CD4-positive, alpha-beta T cell (primary cell): ENCODE data around the gene ALOX12B. TPM values are rescaled to one million over a fixed set of nuclear protein-coding genes. Genes with fewer than 3 reads are reported as not detected.

ENCODE experiments used
- ATAC-seq: fragments of 200-7000 bp; cut with Tn5 transposase; one replicate; pipeline ENCODE4 v1.10.0; 2022; ENCODE audit warnings: mild to moderate bottlenecking; ENCODE audit not compliant: poor library complexity
- CTCF ChIA-PET: fragments of 350-600 bp; sonication (Branson Sonifier 250); formaldehyde crosslinking; loops from one replicate; lab custom pipeline; 2021; ENCODE audit warnings: antibody characterized with exemption, inconsistent platforms; lab: Charles Lee
- POLR2A ChIA-PET: fragments of 350-600 bp; sonication (Branson Sonifier 250); formaldehyde crosslinking; loops from one replicate; lab custom pipeline; 2021; ENCODE audit warnings: antibody characterized with exemption, inconsistent platforms; lab: Charles Lee
- DNase-seq, 14 experiments: peaks; one replicate each; pipeline ENCODE4 v3.0.0-alpha.2; 2013 to 2020; ENCODE audit warnings: mixed read lengths in 2 of 14
- H3K27ac ChIP-seq, 2 donors: one replicate each; pipeline versions ENCODE4 v1.5.1 to v1.7.0; 2013; ENCODE audit warnings: low read length in 2 of 2, low read depth in 1 of 2, mild to moderate bottlenecking in 1 of 2
- H3K27me3 ChIP-seq, 2 experiments: 1 replicate in 1 of 2; 2 replicates in 1 of 2; pipeline versions ENCODE4 v1.6.1 to v1.7.0; 2013; ENCODE audit warnings: low read length in 2 of 2, control low read depth in 1 of 2, mild to moderate bottlenecking in 1 of 2, moderate library complexity in 1 of 2; ENCODE audit not compliant: insufficient read depth in 2 of 2, control insufficient read depth in 1 of 2
- H3K36me3 ChIP-seq: one replicate; pipeline ENCODE4 v1.6.1; 2013; ENCODE audit warnings: low read length, control low read depth; ENCODE audit not compliant: insufficient read depth
- H3K4me1 ChIP-seq: one replicate; pipeline ENCODE4 v1.6.1; 2013; ENCODE audit warnings: low read length, control low read depth; ENCODE audit not compliant: insufficient read depth
- H3K4me3 ChIP-seq: one replicate; pipeline ENCODE4 v1.5.1; 2013; ENCODE audit warnings: mild to moderate bottlenecking, low read length, moderate library complexity
- H3K9me3 ChIP-seq, 2 experiments: 1 replicate in 1 of 2; 2 replicates in 1 of 2; pipeline versions ENCODE4 v1.6.1 to v1.7.0; 2013; ENCODE audit warnings: low read length in 2 of 2, mild to moderate bottlenecking in 2 of 2, control low read depth in 1 of 2, moderate library complexity in 1 of 2; ENCODE audit not compliant: control insufficient read depth in 1 of 2, insufficient read depth in 1 of 2
- H3K27ac Mint-ChIP-seq: one replicate; pipeline ENCODE4 v1.8.0; 2020; ENCODE audit warnings: mixed read lengths
- H3K27me3 Mint-ChIP-seq: one replicate; pipeline ENCODE4 v1.8.0; 2021; ENCODE audit warnings: mixed read lengths
- H3K36me3 Mint-ChIP-seq: one replicate; pipeline ENCODE4 v1.8.0; 2021; ENCODE audit warnings: low read depth, mixed read lengths
- H3K4me1 Mint-ChIP-seq: one replicate; pipeline ENCODE4 v1.8.0; 2021; ENCODE audit warnings: low read depth, mixed read lengths
- H3K4me3 Mint-ChIP-seq: one replicate; pipeline ENCODE4 v1.8.0; 2020; ENCODE audit warnings: mild to moderate bottlenecking, mixed read lengths
- H3K9me3 Mint-ChIP-seq: one replicate; pipeline ENCODE4 v1.8.0; 2020; ENCODE audit warnings: mixed read lengths
- intact Hi-C, 2 experiments: fragments of 100-400 bp; cut with DNase I in 1 of 2; cut with micrococcal nuclease in 1 of 2; formaldehyde crosslinking; loops; one replicate each; pipeline versions ENCODE4 v1.15.1 to v1.9.0; 2023 to 2025; cut with DNase I, micrococcal nuclease
- total RNA-seq, 174 experiments: library from RNA in 2 of 174; stranded (reverse) in 2 of 174; gene quantifications; one replicate each; pipeline ENCODE4 v1.2.3 and lab custom pipeline; 2021 to 2026
- TF ChIP-seq, protein P1 (sequence below): fragments of 200-600 bp; IDR thresholded peaks from one replicate; pipeline ENCODE4 v1.8.0; 2022; ENCODE audit warnings: antibody characterized with exemption, mild to moderate bottlenecking

ALOX12B gene
- total RNA-seq, 2 experiments from 2014 or later, result 0.41 TPM; not detected in 1

DNA sequence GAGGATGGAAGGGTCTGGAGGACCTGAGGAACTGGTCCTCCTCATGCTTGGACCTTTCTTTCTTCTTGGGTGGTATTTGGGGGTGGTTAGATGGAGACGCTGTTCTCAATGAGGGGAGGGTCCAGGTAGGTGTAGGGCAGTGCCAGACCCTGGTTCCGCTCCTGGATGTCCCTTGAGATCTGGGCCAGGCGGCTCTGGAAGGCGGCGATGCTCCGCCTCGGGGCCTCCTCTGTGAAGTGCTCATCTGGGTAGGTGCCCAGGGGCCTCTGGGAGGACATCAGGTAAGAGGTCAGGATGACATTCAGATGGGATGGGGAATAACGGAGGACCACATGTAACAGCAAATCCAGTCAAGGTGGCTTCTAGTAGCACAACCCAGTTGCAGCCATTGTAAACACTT is 9.0 kb upstream of the ALOX12B start:
- POLR2A ChIA-PET, result no interaction called here
- Histone ChIP-seq H3K36me3 (no peaks in the 10 kb centered on the region), H3K9me3 (no peaks in the 10 kb centered on the region), H3K27me3 (peaks cover 0 to 3% of the 10 kb centered on the region in 2 experiments), H3K4me3 (no peak overlapping the region), H3K4me1 (peaks cover 13% of the 10 kb centered on the region), H3K27ac (no peak overlapping the region)
- CTCF ChIA-PET, result no interaction called here
- intact Hi-C loops, result no loop called here
- Mint-ChIP-seq H3K9me3 (no peaks in the 10 kb centered on the region), H3K36me3 (no peaks in the 10 kb centered on the region), H3K4me1 (peaks cover 17% of the 10 kb centered on the region), H3K27me3 (peaks cover 4% of the 10 kb centered on the region), H3K4me3 (no peak overlapping the region), H3K27ac (no peak overlapping the region)
- DNase-seq (no peak), ATAC-seq (no peak)
- TF ChIP-seq, protein P1, sequence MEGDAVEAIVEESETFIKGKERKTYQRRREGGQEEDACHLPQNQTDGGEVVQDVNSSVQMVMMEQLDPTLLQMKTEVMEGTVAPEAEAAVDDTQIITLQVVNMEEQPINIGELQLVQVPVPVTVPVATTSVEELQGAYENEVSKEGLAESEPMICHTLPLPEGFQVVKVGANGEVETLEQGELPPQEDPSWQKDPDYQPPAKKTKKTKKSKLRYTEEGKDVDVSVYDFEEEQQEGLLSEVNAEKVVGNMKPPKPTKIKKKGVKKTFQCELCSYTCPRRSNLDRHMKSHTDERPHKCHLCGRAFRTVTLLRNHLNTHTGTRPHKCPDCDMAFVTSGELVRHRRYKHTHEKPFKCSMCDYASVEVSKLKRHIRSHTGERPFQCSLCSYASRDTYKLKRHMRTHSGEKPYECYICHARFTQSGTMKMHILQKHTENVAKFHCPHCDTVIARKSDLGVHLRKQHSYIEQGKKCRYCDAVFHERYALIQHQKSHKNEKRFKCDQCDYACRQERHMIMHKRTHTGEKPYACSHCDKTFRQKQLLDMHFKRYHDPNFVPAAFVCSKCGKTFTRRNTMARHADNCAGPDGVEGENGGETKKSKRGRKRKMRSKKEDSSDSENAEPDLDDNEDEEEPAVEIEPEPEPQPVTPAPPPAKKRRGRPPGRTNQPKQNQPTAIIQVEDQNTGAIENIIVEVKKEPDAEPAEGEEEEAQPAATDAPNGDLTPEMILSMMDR, result no peak

DNA sequence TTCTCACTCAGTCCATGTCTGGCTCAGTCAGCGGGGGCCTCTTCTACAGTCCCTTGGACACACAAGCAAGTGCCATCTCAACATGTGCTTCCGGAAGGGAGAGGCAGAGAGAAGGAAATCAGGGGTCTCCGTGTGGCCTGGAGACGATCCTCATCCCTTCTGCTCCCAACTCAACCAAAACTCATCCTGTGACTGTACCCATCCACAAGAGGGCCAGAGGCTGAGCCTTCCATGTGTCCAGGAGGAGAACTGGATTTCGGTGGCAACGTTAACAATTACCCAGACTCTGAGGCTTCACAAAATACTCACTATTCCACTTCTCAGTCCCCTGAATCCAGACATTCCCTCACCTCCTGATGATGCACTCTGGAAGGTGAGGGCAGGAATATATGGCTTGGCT is 7.8 kb upstream of the ALOX12B start:
- CTCF ChIA-PET, result interaction anchor here (1.2 kb wide), 1 partner anchor 43 kb away, joined by 3 read pairs; no protein-coding TSS in a partner anchor
- Mint-ChIP-seq H3K36me3 (no peaks in the 10 kb centered on the region), H3K4me3 (no peak overlapping the region), H3K27me3 (peaks cover 8% of the 10 kb centered on the region), H3K9me3 (no peaks in the 10 kb centered on the region), H3K4me1 (peaks cover 17% of the 10 kb centered on the region), H3K27ac (no peak overlapping the region)
- Histone ChIP-seq H3K36me3 (no peaks in the 10 kb centered on the region), H3K9me3 (no peaks in the 10 kb centered on the region), H3K27ac (no peak overlapping the region), H3K4me3 (no peak overlapping the region), H3K27me3 (peaks cover 0 to 8% of the 10 kb centered on the region in 2 experiments), H3K4me1 (peaks cover 13% of the 10 kb centered on the region)
- ATAC-seq (no peak), DNase-seq (no peak)
- TF ChIP-seq, protein P1, result no peak
- POLR2A ChIA-PET, result interaction anchor here (1.4 kb wide), 1 partner anchor 24 kb away, joined by 8 read pairs; no protein-coding TSS in a partner anchor
- intact Hi-C loops, result loop anchor here in 1 of 2 experiments (2.0 kb wide), 1 partner anchor 23 kb away; the partner anchor contains the start of gene ALOXE3

DNA sequence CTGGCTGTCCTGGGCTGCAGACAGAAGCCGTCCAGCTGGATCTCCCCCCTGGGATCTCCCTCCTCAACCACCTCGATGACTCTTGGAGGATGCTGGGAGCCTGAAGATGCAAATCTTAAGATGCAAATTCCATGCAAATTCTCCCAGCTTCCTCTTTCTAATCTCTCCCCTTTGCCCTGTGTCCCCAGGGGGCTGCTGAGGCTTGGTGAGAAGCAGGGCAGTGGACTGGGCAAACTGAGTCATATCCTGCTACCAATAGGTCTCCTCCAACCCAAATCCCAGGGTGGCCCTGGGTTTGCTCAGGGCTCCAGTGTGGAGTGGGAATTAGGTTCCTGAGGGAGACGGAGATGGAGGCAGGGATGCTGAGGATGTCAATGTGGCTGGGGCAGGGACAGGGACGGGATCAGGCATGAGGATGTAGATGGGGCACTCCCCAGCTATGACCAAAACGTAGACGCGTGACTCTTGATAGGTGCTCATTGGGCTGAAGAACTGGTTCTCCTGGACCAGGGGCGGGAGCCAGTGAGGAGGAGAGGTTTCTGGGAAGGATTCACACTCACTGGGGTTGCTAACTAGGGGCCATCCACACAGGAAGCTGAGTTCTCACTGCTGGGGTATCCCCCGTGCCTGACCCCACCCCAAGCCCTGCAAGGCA is 3.6 kb upstream of the ALOX12B start:
- H3K36me3 Mint-ChIP-seq, result no peaks in the 10 kb centered on the region
- CTCF ChIA-PET, result interaction anchor here (0.6 to 2.4 kb wide), 4 partner anchors 12 to 28 kb away, joined by 3 to 6 read pairs (median 4); partner anchors contain the start of gene ALOXE3
- Histone ChIP-seq H3K9me3 (no peaks in the 10 kb centered on the region), H3K4me3 (no peak overlapping the region), H3K4me1 (peaks cover 13% of the 10 kb centered on the region), H3K27ac (no peak overlapping the region), H3K36me3 (no peaks in the 10 kb centered on the region), H3K27me3 (peaks cover 4 to 8% of the 10 kb centered on the region in 2 experiments)
- H3K27me3 Mint-ChIP-seq, result peaks cover 26% of the 10 kb centered on the region
- intact Hi-C loops, result no loop called here
- H3K4me1 Mint-ChIP-seq, result peaks cover 17% of the 10 kb centered on the region
- POLR2A ChIA-PET, result interaction anchor here (2.5 kb wide), 1 partner anchor 28 kb away, joined by 6 read pairs; the partner anchor contains the start of gene ALOXE3
- no peaks in the 10 kb centered on the region for H3K9me3 Mint-ChIP-seq
- ATAC-seq, result no peak
- no peak overlapping the region for H3K27ac Mint-ChIP-seq
- TF ChIP-seq, protein P1, result no peak
- no peak overlapping the region for H3K4me3 Mint-ChIP-seq
- DNase-seq, result no peak
